Activated CD4-positive, alpha-beta T cell treated with anti-CD3 and anti-CD28 coated beads, Interleukin-2, amount 10 ng/mL, durations not matched to agents 24 days and 14 days (primary cell): Measurements from ENCODE around the gene JPH2. TPM values are rescaled to one million over a fixed set of nuclear protein-coding genes. Genes with fewer than 3 reads are reported as not detected.
"Not testable (repeated sequence)": the region's sequence is repeated elsewhere in the genome, so short reads cannot be mapped to it uniquely, and the experiment has no call there.

Experiments
- DNase-seq: peaks from one replicate; pipeline ENCODE4 v3.0.0; 2022
- H3K27ac Mint-ChIP-seq: one replicate; pipeline ENCODE4 v1.8.0; 2022; ENCODE audit warnings: mild to moderate bottlenecking, mixed read lengths
- H3K27me3 Mint-ChIP-seq: one replicate; pipeline ENCODE4 v1.8.0; 2022; ENCODE audit warnings: mixed read lengths
- H3K36me3 Mint-ChIP-seq: one replicate; pipeline ENCODE4 v1.8.0; 2022; ENCODE audit warnings: low read depth, mild to moderate bottlenecking, mixed read lengths
- H3K4me1 Mint-ChIP-seq: one replicate; pipeline ENCODE4 v1.8.0; 2021; ENCODE audit warnings: mixed read lengths
- H3K4me3 Mint-ChIP-seq: one replicate; pipeline ENCODE4 v1.8.0; 2022; ENCODE audit warnings: mild to moderate bottlenecking, moderate library complexity, mixed read lengths
- H3K9me3 Mint-ChIP-seq: one replicate; pipeline ENCODE4 v1.8.0; 2021; ENCODE audit warnings: mixed read lengths
- intact Hi-C: fragments of 100-400 bp; cut with micrococcal nuclease; formaldehyde crosslinking; loops from one replicate; pipeline ENCODE4 v1.15.1; 2023
- total RNA-seq: library from RNA; stranded (reverse); gene quantifications from 2 replicates; pipeline ENCODE4 v1.2.3, GENCODE V29; 2022

The JPH2 gene
- total RNA-seq, 1 donor from 2014 or later = 0.05 TPM

DNA sequence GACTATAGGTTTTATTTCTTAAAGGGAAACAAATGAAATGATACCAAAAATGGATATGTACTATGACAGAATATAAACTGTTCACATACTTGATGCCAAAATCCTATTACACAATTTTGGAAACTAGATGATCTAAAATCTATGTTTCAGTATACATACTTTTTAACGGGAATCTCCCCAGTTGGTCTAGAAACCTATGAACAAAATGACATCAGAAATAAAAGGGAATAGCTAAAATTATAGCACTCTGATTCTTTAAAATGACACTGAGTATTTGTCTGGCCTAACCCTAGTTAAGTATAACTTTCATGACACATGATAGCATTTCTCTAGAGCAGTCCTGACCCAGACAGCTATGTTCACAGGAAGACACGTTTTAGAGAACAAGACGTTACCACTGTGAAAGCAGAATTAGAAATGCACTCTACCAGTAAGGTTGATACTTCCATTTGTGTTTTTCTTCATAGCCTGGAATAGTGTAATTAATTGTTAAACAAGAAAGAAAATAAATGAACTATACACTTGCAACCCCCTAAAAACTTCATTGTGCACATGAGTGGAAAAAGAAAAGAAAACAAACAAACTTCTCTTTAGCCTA, 20.2 kb upstream of the JPH2 start:
- Mint-ChIP-seq H3K4me3 (no peak overlapping the region), H3K27me3 (peaks cover 2% of the 10 kb centered on the region), H3K36me3 (peaks cover 22% of the 10 kb centered on the region), H3K27ac (no peak overlapping the region), H3K9me3 (no peaks in the 10 kb centered on the region), H3K4me1 (peaks cover 49% of the 10 kb centered on the region)
- DNase-seq = no peak
- intact Hi-C loops = no loop called here

DNA sequence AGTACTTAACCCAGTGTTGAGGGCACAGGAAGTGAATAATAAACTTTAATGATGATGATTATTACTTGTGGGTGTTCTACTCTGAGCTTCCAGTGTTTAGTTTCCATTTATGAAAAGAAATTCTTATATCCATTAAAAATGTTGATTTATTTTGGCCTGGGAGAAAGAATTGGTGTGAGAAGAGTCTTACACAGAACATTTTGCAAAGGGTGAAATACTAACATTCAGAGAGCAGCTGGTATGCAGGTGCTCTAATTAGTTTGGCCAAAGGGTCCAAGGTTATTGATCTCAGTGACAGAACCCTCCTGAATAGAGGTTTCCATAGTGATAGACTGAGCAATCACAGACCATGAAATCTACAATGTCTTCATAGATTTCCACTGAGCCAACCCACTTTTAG, 19.1 kb upstream of the JPH2 start:
- peaks cover 30% of the 10 kb centered on the region for H3K36me3 Mint-ChIP-seq
- peaks cover 39% of the 10 kb centered on the region for H3K4me1 Mint-ChIP-seq
- intact Hi-C loops = no loop called here
- H3K27me3 Mint-ChIP-seq = peaks cover 2% of the 10 kb centered on the region
- H3K27ac Mint-ChIP-seq = no peak overlapping the region
- DNase-seq = no peak
- no peaks in the 10 kb centered on the region for H3K9me3 Mint-ChIP-seq
- no peak overlapping the region for H3K4me3 Mint-ChIP-seq

DNA sequence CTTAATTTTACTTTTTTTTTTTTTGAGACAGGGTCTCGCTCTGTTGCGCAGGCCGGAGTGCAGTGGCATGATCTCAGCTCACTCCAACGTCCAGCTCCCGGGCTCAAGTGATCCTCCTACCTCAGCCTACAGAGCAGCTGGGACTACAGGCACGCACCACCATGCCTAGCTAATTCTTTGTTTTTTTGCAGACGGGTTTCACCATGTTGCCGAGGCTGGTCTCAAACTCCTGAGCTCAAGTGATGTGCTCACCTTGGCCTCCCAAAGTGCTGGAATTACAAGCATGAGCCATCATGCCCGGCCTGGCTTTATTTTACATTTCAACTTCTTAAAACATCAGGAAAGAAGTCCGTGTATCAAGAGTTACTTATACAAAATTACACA, 17.8 kb upstream of the JPH2 start:
- Mint-ChIP-seq H3K9me3 (no peaks in the 10 kb centered on the region), H3K36me3 (peaks cover 36% of the 10 kb centered on the region), H3K4me1 (peaks cover 34% of the 10 kb centered on the region), H3K4me3 (no peak overlapping the region), H3K27ac (no peak overlapping the region), H3K27me3 (no peaks in the 10 kb centered on the region)
- no peak for DNase-seq
- intact Hi-C loops = no loop called here

DNA sequence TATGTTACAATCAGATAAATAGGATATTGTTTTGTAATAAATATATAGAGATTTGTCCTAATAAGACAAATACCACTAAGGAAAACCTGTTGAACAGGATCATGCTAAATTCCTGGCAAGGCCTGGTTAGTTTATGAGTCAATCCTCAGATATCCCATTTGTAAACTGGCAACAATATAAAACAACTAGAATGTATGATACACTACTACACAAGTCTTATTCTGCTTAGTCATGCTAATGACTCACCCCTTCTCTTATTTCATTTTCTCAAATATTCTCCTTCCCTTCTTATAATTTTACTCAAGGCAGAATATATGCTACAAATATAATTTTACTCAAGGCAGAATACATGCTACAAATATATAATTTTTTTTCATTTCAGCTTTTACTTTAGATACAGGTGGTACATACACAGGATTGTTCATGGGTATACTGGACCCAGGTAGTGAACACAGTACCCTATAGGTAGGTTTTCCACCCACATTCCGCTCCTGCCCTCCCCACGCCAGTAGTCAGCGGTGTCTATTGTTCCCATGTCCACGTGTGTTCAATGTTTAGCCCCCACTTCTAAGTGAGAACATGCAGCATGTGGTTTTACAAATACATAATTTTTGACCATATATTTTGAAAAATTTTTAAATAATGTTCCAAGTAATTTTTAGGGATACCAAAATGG, 17.3 kb upstream of the JPH2 start:
- H3K27me3 Mint-ChIP-seq = no peaks in the 10 kb centered on the region
- DNase-seq = no peak
- H3K9me3 Mint-ChIP-seq = no peaks in the 10 kb centered on the region
- no peak overlapping the region for H3K27ac Mint-ChIP-seq
- intact Hi-C loops = no loop called here
- peaks cover 42% of the 10 kb centered on the region for H3K36me3 Mint-ChIP-seq
- H3K4me1 Mint-ChIP-seq = peaks cover 34% of the 10 kb centered on the region
- H3K4me3 Mint-ChIP-seq = no peak overlapping the region

DNA sequence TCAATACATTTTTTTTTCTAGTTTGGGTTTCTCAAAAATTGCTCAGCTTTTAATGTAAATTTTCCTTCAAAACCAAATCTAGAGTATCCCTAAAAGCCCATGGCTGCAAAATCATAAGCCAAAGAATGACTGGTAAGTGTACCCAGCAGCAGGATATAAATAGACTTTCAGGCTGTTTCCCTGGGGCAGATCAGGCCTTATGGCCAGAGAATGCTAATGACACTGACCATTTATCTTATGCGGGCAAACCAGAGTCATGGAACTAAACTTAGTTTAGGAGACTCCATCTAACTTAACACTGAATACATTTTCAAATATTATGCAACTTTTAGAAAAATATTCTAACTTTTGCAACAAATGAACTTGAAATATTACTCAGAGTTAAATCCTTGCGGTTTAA, 16.2 kb upstream of the JPH2 start:
- intact Hi-C loops = no loop called here
- no peak overlapping the region for H3K27ac Mint-ChIP-seq
- H3K36me3 Mint-ChIP-seq = peaks cover 47% of the 10 kb centered on the region
- H3K27me3 Mint-ChIP-seq = no peaks in the 10 kb centered on the region
- DNase-seq = no peak
- H3K4me1 Mint-ChIP-seq = peaks cover 29% of the 10 kb centered on the region
- H3K9me3 Mint-ChIP-seq = no peaks in the 10 kb centered on the region
- H3K4me3 Mint-ChIP-seq = no peak overlapping the region

DNA sequence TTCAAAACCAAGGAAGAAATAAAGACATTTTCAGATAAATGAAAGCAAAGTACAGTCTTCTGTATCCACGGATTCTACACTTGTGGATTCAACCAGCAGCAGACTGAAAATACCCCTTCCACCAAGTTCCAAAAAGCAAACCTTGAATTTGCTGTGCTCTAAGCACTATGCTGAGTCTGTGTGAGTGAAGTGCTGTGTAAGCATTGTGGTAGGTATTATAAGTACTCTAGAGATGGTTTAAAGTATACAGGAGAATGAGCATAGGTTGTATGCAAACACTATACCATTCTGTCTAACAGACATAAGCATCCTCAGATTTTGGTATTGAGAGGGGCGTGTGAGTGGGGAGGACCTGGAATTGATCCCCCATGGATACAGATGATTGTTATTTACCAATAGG, 14.0 kb upstream of the JPH2 start:
- H3K4me1 Mint-ChIP-seq = peaks cover 16% of the 10 kb centered on the region
- intact Hi-C loops = no loop called here
- H3K36me3 Mint-ChIP-seq = peaks cover 61% of the 10 kb centered on the region
- H3K27ac Mint-ChIP-seq = no peak overlapping the region
- no peaks in the 10 kb centered on the region for H3K27me3 Mint-ChIP-seq
- no peak for DNase-seq
- H3K4me3 Mint-ChIP-seq = no peak overlapping the region
- H3K9me3 Mint-ChIP-seq = no peaks in the 10 kb centered on the region

DNA sequence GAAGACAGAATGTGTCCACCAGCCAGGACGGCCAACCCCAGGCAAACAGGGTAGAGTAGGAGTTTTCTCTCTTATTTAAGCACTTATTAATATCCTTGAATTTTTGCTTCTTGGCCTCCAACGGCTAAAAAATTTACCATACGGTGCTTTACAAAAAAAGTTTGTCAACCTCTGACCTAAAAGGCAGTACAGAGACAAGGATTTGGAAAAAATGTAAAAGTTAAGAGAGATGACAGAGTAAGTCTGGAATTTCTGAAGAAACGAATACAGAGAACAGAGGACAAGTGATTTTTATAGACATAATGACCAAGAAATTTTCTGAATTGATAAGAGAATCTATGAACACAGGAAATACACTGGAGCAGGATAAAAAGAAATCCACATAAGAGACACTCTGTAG, 13.4 kb upstream of the JPH2 start:
- H3K9me3 Mint-ChIP-seq = no peaks in the 10 kb centered on the region
- H3K27ac Mint-ChIP-seq = no peak overlapping the region
- H3K36me3 Mint-ChIP-seq = peaks cover 65% of the 10 kb centered on the region
- no peak overlapping the region for H3K4me3 Mint-ChIP-seq
- no peak for DNase-seq
- no peaks in the 10 kb centered on the region for H3K27me3 Mint-ChIP-seq
- H3K4me1 Mint-ChIP-seq = peaks cover 18% of the 10 kb centered on the region
- intact Hi-C loops = no loop called here

DNA sequence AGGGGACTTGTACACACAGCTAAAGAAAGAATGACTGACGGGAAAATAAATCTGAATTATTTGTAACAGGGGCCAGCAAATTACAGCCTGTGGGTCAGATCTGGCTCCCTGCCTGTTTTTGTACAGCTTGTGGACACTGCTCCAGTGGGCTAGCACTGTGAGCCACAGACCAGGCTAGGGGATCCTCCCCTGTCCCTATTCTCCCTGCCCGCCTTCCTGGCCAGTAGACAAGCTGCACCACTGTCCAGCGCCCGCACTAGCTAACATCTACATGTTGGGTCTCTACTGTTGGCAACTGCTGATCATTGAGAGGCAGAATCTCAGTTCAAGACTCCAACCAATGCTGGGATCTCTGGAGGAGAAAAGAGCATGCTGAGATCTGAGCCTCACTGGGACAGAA, 12.9 kb upstream of the JPH2 start:
- H3K27me3 Mint-ChIP-seq = no peaks in the 10 kb centered on the region
- peak overlapping the region; percentile 26 for H3K27ac Mint-ChIP-seq
- H3K9me3 Mint-ChIP-seq = no peaks in the 10 kb centered on the region
- no peak overlapping the region for H3K4me3 Mint-ChIP-seq
- DNase-seq = no peak
- intact Hi-C loops = loop anchor here (1.0 kb wide), 1 partner anchor 10 kb away; the partner anchor contains the start of gene OSER1
- peaks cover 18% of the 10 kb centered on the region for H3K4me1 Mint-ChIP-seq
- H3K36me3 Mint-ChIP-seq = peaks cover 65% of the 10 kb centered on the region

DNA sequence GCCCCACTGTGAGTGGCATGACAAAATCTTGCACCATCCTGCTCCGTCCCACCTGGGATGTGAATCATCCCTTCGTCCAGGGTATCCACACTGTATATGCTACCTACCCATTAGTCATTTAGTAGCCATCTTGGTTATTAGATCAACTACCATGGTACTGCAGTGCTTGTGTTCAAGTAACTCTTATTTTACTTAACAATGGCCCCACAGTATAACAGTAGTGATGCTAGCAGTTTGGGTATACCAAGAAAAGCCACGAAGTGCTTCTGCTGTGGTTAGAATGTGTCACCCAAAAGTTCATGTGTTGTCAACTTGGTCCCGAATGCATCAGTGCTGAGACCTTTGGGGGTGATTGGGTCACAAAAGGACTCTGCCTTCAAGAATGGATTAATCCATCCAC, 11.9 kb upstream of the JPH2 start:
- Mint-ChIP-seq H3K9me3 (no peaks in the 10 kb centered on the region), H3K4me3 (peak overlapping the region; percentile 45), H3K4me1 (peaks cover 17% of the 10 kb centered on the region), H3K27ac (peak overlapping the region; percentile 8), H3K36me3 (peaks cover 61% of the 10 kb centered on the region), H3K27me3 (no peaks in the 10 kb centered on the region)
- intact Hi-C loops = loop anchor here (1.0 kb wide), 1 partner anchor 11 kb away; the partner anchor contains the start of gene OSER1
- DNase-seq = peak; percentile 86

DNA sequence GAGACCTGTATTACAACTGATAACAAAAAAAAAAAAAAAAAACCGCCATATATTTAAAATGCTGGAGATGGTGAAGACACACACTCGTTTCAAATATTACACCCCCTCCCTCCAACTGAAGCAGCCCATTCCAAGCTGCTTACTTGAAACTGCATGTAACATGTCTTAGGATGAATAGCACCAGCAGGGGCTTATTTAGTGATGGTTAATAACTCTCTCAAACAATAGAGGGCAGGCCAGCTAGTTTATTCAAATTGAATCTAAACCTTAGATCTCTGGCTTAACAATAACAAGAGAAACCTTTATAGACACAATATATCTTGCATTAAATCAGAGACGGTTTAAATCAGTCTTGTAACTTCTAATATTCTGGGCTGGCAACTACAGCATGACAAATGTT, 9.3 kb upstream of the JPH2 start:
- H3K27ac Mint-ChIP-seq = no peak overlapping the region
- H3K4me3 Mint-ChIP-seq = no peak overlapping the region
- intact Hi-C loops = no loop called here
- peaks cover 17% of the 10 kb centered on the region for H3K4me1 Mint-ChIP-seq
- DNase-seq = no peak
- H3K36me3 Mint-ChIP-seq = peaks cover 46% of the 10 kb centered on the region
- H3K27me3 Mint-ChIP-seq = peaks cover 2% of the 10 kb centered on the region
- H3K9me3 Mint-ChIP-seq = no peaks in the 10 kb centered on the region

DNA sequence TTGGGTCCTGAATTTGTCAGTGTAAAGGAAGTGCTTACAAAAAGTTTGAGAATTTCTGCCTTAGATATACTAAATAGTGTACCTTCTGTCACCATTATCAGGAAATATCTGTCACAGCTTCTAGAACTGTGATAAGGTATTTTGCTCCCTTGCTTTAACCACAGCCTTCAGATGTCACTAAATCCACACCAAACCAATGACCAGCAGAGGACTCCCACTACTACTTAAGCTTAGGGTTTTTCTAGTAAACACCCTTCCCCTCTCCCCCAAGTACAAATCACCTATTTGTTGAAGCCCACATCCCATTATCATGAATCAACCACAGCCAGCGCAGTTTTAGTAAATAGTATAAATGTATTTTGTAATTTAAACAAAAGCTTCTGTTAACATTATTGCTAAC, 8.6 kb upstream of the JPH2 start:
- no peaks in the 10 kb centered on the region for H3K9me3 Mint-ChIP-seq
- H3K4me1 Mint-ChIP-seq = peaks cover 17% of the 10 kb centered on the region
- H3K27me3 Mint-ChIP-seq = peaks cover 5% of the 10 kb centered on the region
- DNase-seq = no peak
- H3K4me3 Mint-ChIP-seq = no peak overlapping the region
- intact Hi-C loops = no loop called here
- peaks cover 41% of the 10 kb centered on the region for H3K36me3 Mint-ChIP-seq
- H3K27ac Mint-ChIP-seq = no peak overlapping the region

DNA sequence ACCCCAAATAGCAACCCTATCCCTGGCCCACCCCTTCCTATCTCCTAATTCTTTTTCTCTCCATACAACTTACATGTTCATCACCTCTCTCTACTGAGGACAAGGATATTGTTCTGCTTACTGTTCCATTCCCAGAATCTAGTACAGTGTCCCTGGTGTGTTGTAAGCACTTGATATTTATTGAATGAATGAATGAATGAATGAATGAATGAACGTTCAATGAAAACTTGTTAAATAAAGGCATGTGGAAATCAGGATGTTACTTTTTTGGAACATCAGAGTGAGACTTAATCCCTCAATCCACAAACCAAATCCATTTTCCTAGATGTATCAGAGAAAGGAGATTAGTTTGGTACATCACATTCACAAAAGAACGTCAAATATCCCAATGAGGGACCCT, 6.8 kb upstream of the JPH2 start:
- Mint-ChIP-seq H3K27ac (no peak overlapping the region), H3K9me3 (no peaks in the 10 kb centered on the region), H3K4me1 (peaks cover 5% of the 10 kb centered on the region), H3K36me3 (peaks cover 25% of the 10 kb centered on the region), H3K27me3 (peaks cover 12% of the 10 kb centered on the region), H3K4me3 (no peak overlapping the region)
- intact Hi-C loops = loop anchor here (5.0 kb wide), 1 partner anchor 56 kb away; no protein-coding TSS in a partner anchor
- DNase-seq = no peak

DNA sequence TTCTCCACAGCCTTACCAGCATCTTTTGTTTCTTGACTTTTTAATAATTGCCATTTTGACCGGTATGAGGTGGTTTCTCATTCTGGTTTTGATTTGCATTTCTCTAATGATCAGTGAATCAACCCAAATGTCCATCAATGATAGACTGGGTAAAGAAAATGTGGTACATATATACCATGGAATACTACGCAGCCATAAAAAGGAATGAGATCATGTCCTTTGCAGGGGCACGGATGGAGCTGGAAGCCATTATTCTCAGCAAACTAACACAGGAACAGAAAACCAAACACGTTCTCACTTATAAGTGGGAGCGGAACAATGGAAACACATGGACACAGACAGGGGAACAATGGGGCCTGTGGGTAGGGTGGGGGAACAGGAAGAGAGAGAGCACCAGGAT, 4.7 kb upstream of the JPH2 start:
- not testable (repeated sequence) for H3K27ac Mint-ChIP-seq, H3K4me3 Mint-ChIP-seq, DNase-seq, H3K36me3 Mint-ChIP-seq, H3K9me3 Mint-ChIP-seq
- H3K4me1 Mint-ChIP-seq = peaks cover 11% of the 10 kb centered on the region
- H3K27me3 Mint-ChIP-seq = peaks cover 28% of the 10 kb centered on the region
- intact Hi-C loops = loop anchor here (5.0 kb wide), 1 partner anchor 54 kb away; no protein-coding TSS in a partner anchor

DNA sequence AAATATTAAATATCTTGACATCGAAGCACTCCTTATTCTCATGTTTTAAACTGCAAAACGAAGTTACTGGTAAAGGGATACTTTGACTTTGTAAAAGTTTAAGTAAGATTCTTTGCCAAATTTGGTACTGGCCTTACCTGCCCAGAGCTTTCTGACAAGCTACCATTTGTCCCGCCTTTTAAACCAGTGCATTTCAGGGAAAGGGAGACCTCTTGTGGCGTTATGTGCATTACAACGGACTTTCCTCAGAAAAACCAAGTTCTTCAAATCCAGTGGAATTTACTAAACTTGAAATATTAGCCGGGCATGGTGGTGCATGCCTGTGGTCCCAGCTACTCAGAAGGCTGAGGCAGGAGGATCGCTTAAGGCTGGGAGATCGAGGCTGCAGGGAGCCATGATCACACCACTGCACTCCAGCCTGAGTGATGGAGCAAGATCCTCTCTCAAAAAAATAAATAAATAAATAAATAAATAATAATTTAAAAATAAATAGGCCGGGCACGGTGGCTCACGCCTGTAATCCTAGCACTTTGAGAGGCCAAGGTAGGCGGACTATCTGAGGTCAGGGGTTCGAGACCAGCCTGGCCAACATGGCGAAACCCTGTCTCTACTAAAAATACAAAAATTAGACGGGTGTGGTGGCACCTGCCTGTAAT, 3.3 kb upstream of the JPH2 start:
- H3K27me3 Mint-ChIP-seq = peaks cover 39% of the 10 kb centered on the region
- H3K36me3 Mint-ChIP-seq, H3K4me3 Mint-ChIP-seq, H3K9me3 Mint-ChIP-seq, H3K27ac Mint-ChIP-seq, H3K4me1 Mint-ChIP-seq: not testable (repeated sequence)
- peak; percentile 86 for DNase-seq
- intact Hi-C loops = loop anchor here (1.0 to 5.0 kb wide), 2 partner anchors 53 to 74 kb away; no protein-coding TSS in a partner anchor
